ENCODE data around the gene WDR82.

GRCh38 chr3:52213005-52213404, 65.4 kb downstream of the WDR82 start:
- TF ChIP-seq POLR2A (IDR thresholded peaks at IDR 0.05; ENCODE audit: low read depth, low read length), result no peak
- TF ChIP-seq POLR2AphosphoS5 (IDR thresholded peaks at IDR 0.05; ENCODE audit: low read depth, low read length), result no peak
- no peak for TF ChIP-seq TAF1 (IDR thresholded peaks at IDR 0.05; ENCODE audit: borderline replicate concordance, low read depth, low read length)

Measured in GM12892 (cell line).